NT2/D1 (cell line): ENCODE results near the gene ERG.

ENCODE experiments used
- DNase-seq: peaks from one replicate; pipeline ENCODE4 v3.0.0-alpha.2; 2011; ENCODE audit warnings: low read depth, low spot score
- H3K27me3 ChIP-seq: 2 replicates; pipeline ENCODE4 v1.6.0; 2011; ENCODE audit warnings: mild to moderate bottlenecking; ENCODE audit not compliant: insufficient read length, insufficient read depth
- H3K36me3 ChIP-seq: 2 replicates; pipeline ENCODE4 v1.6.1; 2011; ENCODE audit warnings: mild to moderate bottlenecking, low read length, mixed read lengths; ENCODE audit not compliant: insufficient read depth, insufficient read length
- H3K4me1 ChIP-seq: 2 replicates; pipeline ENCODE4 v1.5.1; 2011; ENCODE audit not compliant: insufficient read depth, insufficient read length
- H3K4me3 ChIP-seq: 2 replicates; pipeline ENCODE4 v1.5.1; 2011; ENCODE audit warnings: low read depth; ENCODE audit not compliant: insufficient read length
- H3K9ac ChIP-seq: 2 replicates; pipeline ENCODE4 v1.6.0; 2011; ENCODE audit warnings: low read depth; ENCODE audit not compliant: insufficient read length
- H3K9me3 ChIP-seq: 2 replicates; pipeline ENCODE4 v1.5.1; 2011; ENCODE audit warnings: mild to moderate bottlenecking, low read length; ENCODE audit not compliant: insufficient read depth
- SUZ12 ChIP-seq: IDR thresholded peaks from 2 replicates; pipeline ENCODE4 v1.6.1; 2011; ENCODE audit not compliant: insufficient read length, insufficient read depth; ENCODE audit errors: extremely low read depth
- YY1 ChIP-seq: IDR thresholded peaks from 2 replicates; pipeline ENCODE4 v1.6.1; 2011; ENCODE audit not compliant: insufficient read length, insufficient read depth
- ZNF274 ChIP-seq: IDR thresholded peaks from 2 replicates; pipeline ENCODE4 v1.6.1; 2011; ENCODE audit warnings: mild to moderate bottlenecking, low read depth, low read length

ERG gene

GRCh38 chr21:38436341-38436740 is 61.9 kb downstream of the ERG start:
- H3K9me3 ChIP-seq, result no peaks in the 10 kb centered on the region
- H3K36me3 ChIP-seq, result no peaks in the 10 kb centered on the region
- H3K27me3 ChIP-seq, result no peaks in the 10 kb centered on the region
- H3K4me1 ChIP-seq, result peaks cover 9% of the 10 kb centered on the region
- no peak for DNase-seq
- H3K9ac ChIP-seq, result no peak overlapping the region
- TF ChIP-seq YY1, result no peak
- no peak for TF ChIP-seq ZNF274
- no peak overlapping the region for H3K4me3 ChIP-seq

GRCh38 chr21:38434913-38435533 is 63.3 kb downstream of the ERG start:
- no peak overlapping the region for H3K4me3 ChIP-seq
- no peak for DNase-seq
- no peak overlapping the region for H3K9ac ChIP-seq
- peaks cover under 1% of the 10 kb centered on the region; the same call in 1 of the 2 replicates for H3K9me3 ChIP-seq
- H3K36me3 ChIP-seq, result no peaks in the 10 kb centered on the region
- peaks cover 3% of the 10 kb centered on the region for H3K4me1 ChIP-seq
- no peak for TF ChIP-seq SUZ12
- no peak for TF ChIP-seq ZNF274
- TF ChIP-seq YY1, result no peak
- no peaks in the 10 kb centered on the region for H3K27me3 ChIP-seq

GRCh38 chr21:38433471-38433870 is 64.8 kb downstream of the ERG start:
- Histone ChIP-seq H3K27me3 (no peaks in the 10 kb centered on the region), H3K4me3 (no peak overlapping the region), H3K4me1 (no peaks in the 10 kb centered on the region), H3K9ac (no peak overlapping the region), H3K36me3 (no peaks in the 10 kb centered on the region), H3K9me3 (peaks cover 12% of the 10 kb centered on the region)
- TF ChIP-seq ZNF274, result no peak
- TF ChIP-seq SUZ12, result no peak
- no peak for TF ChIP-seq YY1
- no peak for DNase-seq

GRCh38 chr21:38430401-38430984 is 67.8 kb downstream of the ERG start:
- Histone ChIP-seq H3K9ac (no peak overlapping the region), H3K27me3 (no peaks in the 10 kb centered on the region), H3K9me3 (peaks cover 12% of the 10 kb centered on the region), H3K4me3 (no peak overlapping the region), H3K36me3 (no peaks in the 10 kb centered on the region), H3K4me1 (no peaks in the 10 kb centered on the region)
- no peak for DNase-seq
- TF ChIP-seq ZNF274 (no peak), YY1 (no peak)

- TF ChIP-seq YY1 (no peak), SUZ12 (no peak), ZNF274 (no peak)
- no peak for DNase-seq
- H3K27me3 ChIP-seq, result no peaks in the 10 kb centered on the region
- H3K9me3 ChIP-seq, result peaks cover 12% of the 10 kb centered on the region
- H3K4me3 ChIP-seq, result no peak overlapping the region
- no peak overlapping the region for H3K9ac ChIP-seq
- H3K36me3 ChIP-seq, result no peaks in the 10 kb centered on the region
- no peaks in the 10 kb centered on the region for H3K4me1 ChIP-seq
Measured at GRCh38 chr21:38429011-38429410, 69.3 kb downstream of the ERG start.

- Histone ChIP-seq H3K4me3 (no peak overlapping the region), H3K9ac (no peak overlapping the region), H3K27me3 (no peaks in the 10 kb centered on the region), H3K9me3 (peaks cover 12% of the 10 kb centered on the region), H3K36me3 (no peaks in the 10 kb centered on the region), H3K4me1 (no peaks in the 10 kb centered on the region)
- no peak for DNase-seq
- no peak for TF ChIP-seq SUZ12
- TF ChIP-seq YY1, result no peak
- TF ChIP-seq ZNF274, result no peak
Measured at GRCh38 chr21:38428211-38428610, 70.1 kb downstream of the ERG start.

- Histone ChIP-seq H3K36me3 (no peaks in the 10 kb centered on the region), H3K27me3 (no peaks in the 10 kb centered on the region), H3K4me1 (no peaks in the 10 kb centered on the region), H3K9ac (no peak overlapping the region), H3K9me3 (peaks cover 6% of the 10 kb centered on the region), H3K4me3 (no peak overlapping the region)
- no peak for DNase-seq
- TF ChIP-seq YY1 (no peak), SUZ12 (no peak), ZNF274 (no peak)
Measured at GRCh38 chr21:38424305-38425019, 73.8 kb downstream of the ERG start.
